NCI-H2081 treated with DMSO at 0.1 percent for 48 hours (cell line): Measurements from ENCODE around the gene IGF2BP3.

Experiments used
- DNase-seq: peaks from one replicate; lab custom pipeline; 2025; lab: John Stamatoyannopoulos, UW

The IGF2BP3 gene

DNA sequence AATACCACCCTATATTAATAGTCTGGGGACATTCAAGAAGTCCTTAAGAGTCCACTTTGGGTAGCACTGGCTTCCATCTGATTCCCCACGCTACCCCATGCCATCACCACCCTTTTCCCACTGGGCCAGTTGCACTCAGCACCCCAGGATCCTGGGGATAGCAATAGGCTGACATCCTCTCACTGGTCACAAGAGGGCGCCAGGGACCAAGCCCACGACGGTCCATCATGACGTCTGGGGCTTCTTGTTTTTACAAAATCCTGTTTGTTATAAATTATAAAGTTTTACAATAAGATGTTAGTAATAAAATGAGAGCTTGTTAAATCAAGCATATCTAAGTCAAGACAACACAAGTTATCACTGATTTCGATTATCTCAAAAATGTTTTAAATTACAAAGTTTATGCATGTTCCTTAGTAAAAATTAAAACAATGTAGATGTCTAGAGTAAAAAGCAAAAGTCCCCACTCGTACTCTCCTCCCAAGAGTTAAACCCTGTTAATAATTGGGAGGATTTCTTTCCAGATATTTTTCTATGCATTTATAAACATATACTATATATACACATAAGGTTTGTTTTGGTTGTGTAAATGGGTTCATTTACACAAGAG is 208.3 kb downstream of the IGF2BP3 start:
- peak; percentile 35 for DNase-seq

DNA sequence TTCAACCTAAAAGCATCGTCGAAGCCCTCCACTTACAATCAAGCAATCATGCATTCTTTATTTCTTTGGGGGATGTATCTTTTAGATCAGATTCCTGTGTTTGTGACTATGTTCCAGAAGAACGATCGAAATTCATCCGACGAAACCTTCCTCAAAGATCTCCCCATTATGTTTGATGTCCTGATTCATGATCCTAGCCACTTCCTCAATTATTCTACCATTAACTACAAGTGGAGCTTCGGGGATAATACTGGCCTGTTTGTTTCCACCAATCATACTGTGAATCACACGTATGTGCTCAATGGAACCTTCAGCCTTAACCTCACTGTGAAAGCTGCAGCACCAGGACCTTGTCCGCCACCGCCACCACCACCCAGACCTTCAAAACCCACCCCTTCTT is 209.9 kb downstream of the IGF2BP3 start:
- no peak for DNase-seq
